Mucosa of descending colon (tissue), 3 donors: ENCODE measurements around the gene DLK1. TPM values are rescaled to one million over a fixed set of nuclear protein-coding genes. Genes with fewer than 3 reads are reported as not detected.

ENCODE experiments used
- ATAC-seq: fragments of 200-7000 bp; cut with Tn5 transposase; one replicate; pipeline ENCODE4 v1.9.1; 2020; ENCODE audit warnings: mild to moderate bottlenecking, moderate library complexity
- DNase-seq, 3 donors: peaks; one replicate each; pipeline ENCODE4 v3.0.0-alpha.2; 2020
- H3K36me3 ChIP-seq: fragments of 200-600 bp; one replicate; pipeline ENCODE4 v1.8.0; 2021; ENCODE audit warnings: low read depth, mild to moderate bottlenecking
- H3K4me1 ChIP-seq: fragments of 200-600 bp; one replicate; pipeline ENCODE4 v1.8.0; 2021; ENCODE audit warnings: low read depth, mild to moderate bottlenecking
- H3K4me3 ChIP-seq: fragments of 200-600 bp; one replicate; pipeline ENCODE4 v1.8.0; 2021; ENCODE audit warnings: mild to moderate bottlenecking
- H3K9me3 ChIP-seq: fragments of 200-600 bp; one replicate; pipeline ENCODE4 v1.8.0; 2021; ENCODE audit warnings: mild to moderate bottlenecking
- intact Hi-C, 2 donors: fragments of 100-400 bp; cut with DNase I in 1 of 2; cut with micrococcal nuclease in 1 of 2; formaldehyde crosslinking; loops; one replicate each; pipeline versions ENCODE4 v1.11.0 to v1.11.1; 2022; cut with DNase I, micrococcal nuclease
- total RNA-seq, 3 donors: library from RNA; stranded (reverse); fragmentation: NEBNext Ultra II Directional in 2 of 3; extraction: Animal tissue kit (Norgen Biotek cat#: 25700) in 2 of 3; gene quantifications; one replicate each; pipeline versions ENCODE4 v1.2.1 to v1.2.4, GENCODE V29; 2021 to 2023
- TF ChIP-seq, protein P1 (sequence below): fragments of 200-600 bp; IDR thresholded peaks from one replicate; pipeline ENCODE4 v1.8.0; 2022; ENCODE audit warnings: antibody characterized with exemption, mild to moderate bottlenecking
- donor health status: DM: no; HTN: no; CAD: no; lungs with moderate emphysema.
- donor health status: DM: no; HTN: no; CAD: no.
- donor health status: DM: no; HTN: yes; CAD: no.

Gene DLK1
- total RNA-seq, 3 donors from 2014 or later = 1.9 TPM; not detected in 2

DNA sequence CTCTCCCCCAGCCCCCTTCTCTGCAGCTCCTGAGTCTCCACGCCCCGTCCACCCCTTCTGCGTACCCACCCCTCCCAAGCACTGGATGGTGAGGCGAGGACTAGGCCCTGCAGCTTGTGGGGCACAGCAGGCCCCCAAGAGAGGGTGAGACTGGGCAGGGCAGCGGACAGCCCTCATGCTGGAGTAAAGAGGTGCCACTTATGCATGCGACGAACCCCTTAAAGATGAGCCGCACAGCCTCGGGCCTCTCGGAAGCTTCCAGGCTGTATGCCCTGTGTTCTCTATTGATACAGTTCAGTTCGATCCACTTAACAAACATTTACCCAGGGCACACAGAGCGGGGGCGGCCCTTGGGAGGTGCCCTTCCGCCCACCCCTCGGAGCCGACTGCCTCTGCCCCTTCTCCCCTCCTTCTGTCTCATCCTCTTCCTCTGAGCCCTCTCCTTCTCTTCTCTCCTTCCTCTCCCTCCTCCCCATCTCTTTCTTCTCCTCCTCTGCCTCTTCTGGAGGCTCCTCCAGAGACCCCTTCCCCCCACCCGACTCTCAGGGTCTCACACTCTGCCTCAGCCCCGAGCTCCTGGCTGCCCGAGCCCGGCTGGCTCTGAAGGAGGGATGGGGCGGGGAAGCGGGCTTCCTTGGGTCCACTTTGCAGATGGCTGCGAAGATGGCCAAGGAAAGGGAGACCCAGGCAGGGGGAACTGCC is 32.7 kb upstream of the DLK1 start:
- H3K9me3 ChIP-seq = no peaks in the 10 kb centered on the region
- no peaks in the 10 kb centered on the region for H3K4me1 ChIP-seq
- no peaks in the 10 kb centered on the region for H3K36me3 ChIP-seq
- TF ChIP-seq, protein P1, sequence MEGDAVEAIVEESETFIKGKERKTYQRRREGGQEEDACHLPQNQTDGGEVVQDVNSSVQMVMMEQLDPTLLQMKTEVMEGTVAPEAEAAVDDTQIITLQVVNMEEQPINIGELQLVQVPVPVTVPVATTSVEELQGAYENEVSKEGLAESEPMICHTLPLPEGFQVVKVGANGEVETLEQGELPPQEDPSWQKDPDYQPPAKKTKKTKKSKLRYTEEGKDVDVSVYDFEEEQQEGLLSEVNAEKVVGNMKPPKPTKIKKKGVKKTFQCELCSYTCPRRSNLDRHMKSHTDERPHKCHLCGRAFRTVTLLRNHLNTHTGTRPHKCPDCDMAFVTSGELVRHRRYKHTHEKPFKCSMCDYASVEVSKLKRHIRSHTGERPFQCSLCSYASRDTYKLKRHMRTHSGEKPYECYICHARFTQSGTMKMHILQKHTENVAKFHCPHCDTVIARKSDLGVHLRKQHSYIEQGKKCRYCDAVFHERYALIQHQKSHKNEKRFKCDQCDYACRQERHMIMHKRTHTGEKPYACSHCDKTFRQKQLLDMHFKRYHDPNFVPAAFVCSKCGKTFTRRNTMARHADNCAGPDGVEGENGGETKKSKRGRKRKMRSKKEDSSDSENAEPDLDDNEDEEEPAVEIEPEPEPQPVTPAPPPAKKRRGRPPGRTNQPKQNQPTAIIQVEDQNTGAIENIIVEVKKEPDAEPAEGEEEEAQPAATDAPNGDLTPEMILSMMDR = no peak
- intact Hi-C loops = no loop called here
- DNase-seq (no peak), ATAC-seq (no peak)
- H3K4me3 ChIP-seq = no peak overlapping the region

DNA sequence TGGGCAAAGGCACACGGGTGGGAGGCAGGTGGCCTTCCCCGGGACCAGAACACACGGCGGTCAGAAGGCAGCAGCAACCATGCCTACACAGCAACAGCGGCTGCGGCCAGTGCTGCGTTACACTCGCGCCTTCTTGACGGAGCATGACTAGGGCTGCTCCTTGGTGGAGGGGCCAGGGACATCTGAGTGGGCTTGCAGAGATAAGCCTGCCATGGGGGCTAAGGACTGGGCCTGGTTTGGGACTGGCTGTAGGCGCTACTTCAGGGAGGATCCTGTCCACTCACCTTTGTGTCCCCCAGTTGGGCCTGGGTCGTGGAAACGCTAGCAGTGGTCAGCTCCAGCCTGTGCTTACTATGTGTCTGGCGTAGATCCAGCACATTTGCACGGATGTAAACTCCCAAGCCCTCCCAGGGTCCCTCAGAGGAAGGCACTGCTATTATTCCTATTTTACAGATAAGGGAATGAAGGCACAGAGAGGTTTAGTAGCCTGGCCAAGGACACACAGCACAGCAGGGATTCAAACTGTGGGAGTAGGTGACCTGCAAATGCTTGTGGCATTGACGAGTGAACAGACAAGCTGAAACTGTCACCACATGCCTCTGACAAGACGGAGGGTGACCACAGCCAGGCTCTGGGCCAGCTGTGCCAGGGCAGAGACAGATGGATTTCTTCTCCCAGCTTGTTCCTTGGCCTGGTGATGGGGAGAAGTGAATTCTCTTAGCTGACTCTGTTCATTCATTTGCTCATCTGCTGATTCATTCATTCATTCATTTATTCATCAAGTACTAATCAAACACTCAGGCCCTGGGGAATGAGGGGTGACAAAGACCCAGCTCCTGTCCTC is 31.9 kb upstream of the DLK1 start:
- TF ChIP-seq, protein P1 = no peak
- H3K9me3 ChIP-seq = no peaks in the 10 kb centered on the region
- ATAC-seq (no peak), DNase-seq (no peak)
- no peaks in the 10 kb centered on the region for H3K4me1 ChIP-seq
- H3K36me3 ChIP-seq = no peaks in the 10 kb centered on the region
- intact Hi-C loops = no loop called here
- no peak overlapping the region for H3K4me3 ChIP-seq

DNA sequence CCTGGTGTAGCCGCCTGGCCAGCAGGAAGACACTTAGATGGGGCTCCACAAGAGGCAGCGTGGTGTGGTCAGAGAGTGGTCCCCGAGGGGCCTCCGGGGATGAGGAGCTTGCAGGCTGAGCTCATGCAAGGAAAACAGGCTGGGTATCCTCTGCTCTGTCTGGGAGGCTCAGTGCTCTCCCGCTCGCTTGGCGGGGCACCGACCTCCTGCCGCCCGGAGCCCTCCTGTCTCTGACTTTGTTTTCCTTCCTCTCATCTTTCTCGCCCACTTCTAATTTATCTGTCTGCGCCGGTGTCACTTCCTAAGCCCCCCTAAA is 31.3 kb upstream of the DLK1 start:
- DNase-seq (no peak), ATAC-seq (no peak)
- intact Hi-C loops = no loop called here
- H3K4me3 ChIP-seq = no peak overlapping the region
- TF ChIP-seq, protein P1 = no peak
- no peaks in the 10 kb centered on the region for H3K9me3 ChIP-seq
- H3K4me1 ChIP-seq = no peaks in the 10 kb centered on the region
- H3K36me3 ChIP-seq = no peaks in the 10 kb centered on the region

DNA sequence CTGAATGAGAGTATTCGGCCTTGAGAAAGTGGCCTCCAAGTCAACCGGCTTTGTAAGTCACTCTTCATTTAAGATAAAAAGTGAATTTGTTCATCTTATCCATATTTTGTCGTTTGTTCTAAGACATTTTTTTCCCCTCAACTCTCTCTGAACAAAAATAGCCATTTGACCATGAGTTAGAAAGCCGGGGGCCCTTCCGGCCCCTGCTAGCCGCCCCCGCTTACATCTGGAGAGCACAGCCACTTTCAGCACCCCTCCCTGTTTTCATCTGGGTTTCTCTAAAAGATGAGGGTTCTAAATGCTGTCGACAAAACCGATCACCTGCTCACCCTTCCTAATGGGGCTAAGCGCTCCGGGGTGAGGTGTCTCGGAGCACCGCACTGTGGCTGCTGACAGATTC is 30.7 kb upstream of the DLK1 start:
- H3K4me3 ChIP-seq = no peak overlapping the region
- no peaks in the 10 kb centered on the region for H3K4me1 ChIP-seq
- H3K9me3 ChIP-seq = no peaks in the 10 kb centered on the region
- TF ChIP-seq, protein P1 = no peak
- no peaks in the 10 kb centered on the region for H3K36me3 ChIP-seq
- DNase-seq (no peak), ATAC-seq (no peak)
- intact Hi-C loops = no loop called here

DNA sequence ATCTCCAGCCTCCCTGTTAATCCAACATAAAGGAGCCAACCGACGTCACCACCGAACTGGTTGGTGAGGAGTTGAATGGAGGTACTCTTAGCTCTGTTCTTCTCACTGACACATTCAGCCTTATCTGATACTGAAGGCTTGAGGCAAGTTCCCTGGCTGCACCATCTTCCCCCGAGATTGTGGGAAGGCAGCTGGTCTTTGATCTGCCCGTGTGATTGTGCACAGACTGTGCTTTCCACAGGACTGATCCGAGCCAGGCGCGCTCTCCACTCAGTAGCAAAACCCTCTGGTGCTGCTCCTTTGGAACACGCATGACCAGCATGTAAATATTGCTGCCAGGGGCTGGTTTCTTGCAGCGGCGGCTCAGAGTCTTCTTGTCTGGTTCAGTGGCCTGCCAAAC is 30.1 kb upstream of the DLK1 start:
- TF ChIP-seq, protein P1 = no peak
- no peak for ATAC-seq
- DNase-seq = no peak

More for the DNA sequence above, 30.1 kb upstream of the DLK1 start:
- no peaks in the 10 kb centered on the region for H3K9me3 ChIP-seq
- H3K36me3 ChIP-seq = no peaks in the 10 kb centered on the region
- intact Hi-C loops = no loop called here
- no peak overlapping the region for H3K4me3 ChIP-seq
- no peaks in the 10 kb centered on the region for H3K4me1 ChIP-seq
